ENCODE data around the gene EIF5. TPM values are rescaled to one million over a fixed set of nuclear protein-coding genes. Genes with fewer than 3 reads are reported as not detected.

EIF5 gene
- total and polyA plus RNA-seq, 2 experiments from 2014 or later = 194 to 634 TPM

GRCh38 chr14:103343905-103344797 lies 10.1 kb downstream of the EIF5 start:
- DNase-seq (ENCODE audit: low spot score) (no peak), ATAC-seq (peak; percentile 19)
- peaks cover 12% of the 10 kb centered on the region for H3K27me3 Mint-ChIP-seq (ENCODE audit: insufficient read depth, low read depth, poor library complexity)
- Histone ChIP-seq H3K27me3 (ENCODE audit: insufficient read depth) (no peaks in the 10 kb centered on the region), H3K4me3 (no peak overlapping the region), H3K36me3 (ENCODE audit: insufficient read depth) (peaks cover 50% of the 10 kb centered on the region), H2AFZ (no peak overlapping the region), H3K9me2 (ENCODE audit: insufficient read depth) (no peaks in the 10 kb centered on the region), H4K20me1 (replicated peaks; ENCODE audit: insufficient read depth) (peaks cover 52% of the 10 kb centered on the region), H3K79me2 (replicated peaks; ENCODE audit: insufficient read depth) (no peaks in the 10 kb centered on the region), H3K4me1 (ENCODE audit: insufficient read depth) (peaks cover 28% of the 10 kb centered on the region), H3K4me2 (no peak overlapping the region), H3K27ac (ENCODE audit: low read depth) (peak overlapping the region; percentile 13; the same call in 1 of the 2 replicates), H3F3A (replicated peaks; ENCODE audit: low read depth) (peaks cover 68% of the 10 kb centered on the region)
- no peak for TF ChIP-seq STAT1 (IDR thresholded peaks at IDR 0.05; ENCODE audit: unreplicated experiment)
- no peak for TF ChIP-seq ZNF114 (CRISPR knock-in tag; IDR thresholded peaks at IDR 0.05)
- TF ChIP-seq CTCF (conservative IDR thresholded peaks at IDR 0.05; ENCODE audit: low read depth in 2 of 2) = 0 out of 4 replicates have a peak, but pooled peaks of 1 of the 2 experiments have one; percentile 18
- no peak for TF ChIP-seq ETS1 (IDR thresholded peaks at IDR 0.05)
- H3K27ac Mint-ChIP-seq = no peak overlapping the region; the same call in none of the 2 replicates
- H3K4me3 Mint-ChIP-seq = no peak overlapping the region
- no peaks in the 10 kb centered on the region for H3K9me3 Mint-ChIP-seq
- H3K36me3 Mint-ChIP-seq (ENCODE audit: low read depth) = peaks cover 64% of the 10 kb centered on the region
- peaks cover 20% of the 10 kb centered on the region for H3K4me1 Mint-ChIP-seq

- no peaks in the 10 kb centered on the region for H3K9me3 Mint-ChIP-seq
- TF ChIP-seq POLR2AphosphoS5 (IDR thresholded peaks at IDR 0.05; ENCODE audit: low read depth) (no peak), JUNB (IDR thresholded peaks at IDR 0.05; ENCODE audit: unreplicated experiment) (no peak), STAT1 (IDR thresholded peaks at IDR 0.05; ENCODE audit: unreplicated experiment) (no peak), ZNF331 (CRISPR knock-in tag; IDR thresholded peaks at IDR 0.05; ENCODE audit: low read depth) (no peak), REST (IDR thresholded peaks at IDR 0.05; ENCODE audit: unreplicated experiment) (no peak), ETS1 (IDR thresholded peaks at IDR 0.05) (no peak)
These were observed 12.2 kb downstream of the EIF5 start for GRCh38 chr14:103346286-103346685.

More at GRCh38 chr14:103346286-103346685, 12.2 kb downstream of the EIF5 start:
- H3K36me3 ChIP-seq (ENCODE audit: insufficient read depth) = peaks cover 30% of the 10 kb centered on the region
- no peak for DNase-seq (ENCODE audit: low spot score)
- peaks cover 20% of the 10 kb centered on the region for H3K4me1 Mint-ChIP-seq
- H3K79me2 ChIP-seq (replicated peaks; ENCODE audit: insufficient read depth) = no peaks in the 10 kb centered on the region
- H3K27me3 Mint-ChIP-seq (ENCODE audit: insufficient read depth, low read depth, poor library complexity) = peaks cover 12% of the 10 kb centered on the region
- peaks cover 35% of the 10 kb centered on the region for H4K20me1 ChIP-seq (replicated peaks; ENCODE audit: insufficient read depth)
- H3K9me2 ChIP-seq (ENCODE audit: insufficient read depth) = no peaks in the 10 kb centered on the region
- H3K36me3 Mint-ChIP-seq (ENCODE audit: low read depth) = peaks cover 43% of the 10 kb centered on the region
- no peak overlapping the region for H3K27ac Mint-ChIP-seq
- no peak overlapping the region for H3K4me3 ChIP-seq
- H3K4me2 ChIP-seq = peak overlapping the region; percentile 47; the same call in 1 of the 2 replicates
- H3K27ac ChIP-seq (ENCODE audit: low read depth) = peak overlapping the region; percentile 84
- H2AFZ ChIP-seq = no peak overlapping the region
- no peaks in the 10 kb centered on the region for H3K27me3 ChIP-seq (ENCODE audit: insufficient read depth)
- peaks cover 28% of the 10 kb centered on the region for H3K4me1 ChIP-seq (ENCODE audit: insufficient read depth)
- H3F3A ChIP-seq (replicated peaks; ENCODE audit: low read depth) = peaks cover 49% of the 10 kb centered on the region
- no peak for ATAC-seq
- H3K4me3 Mint-ChIP-seq = no peak overlapping the region
